Retina (tissue), 1 donor: ENCODE measurements around the gene LONRF2.

Experiments
- DNase-seq: peaks from one replicate; pipeline ENCODE4 v3.0.0-alpha.2; 2016

LONRF2 gene

GRCh38 chr2:100299548-100299947 is 22.8 kb downstream of the LONRF2 start:
- no peak for DNase-seq

DNA sequence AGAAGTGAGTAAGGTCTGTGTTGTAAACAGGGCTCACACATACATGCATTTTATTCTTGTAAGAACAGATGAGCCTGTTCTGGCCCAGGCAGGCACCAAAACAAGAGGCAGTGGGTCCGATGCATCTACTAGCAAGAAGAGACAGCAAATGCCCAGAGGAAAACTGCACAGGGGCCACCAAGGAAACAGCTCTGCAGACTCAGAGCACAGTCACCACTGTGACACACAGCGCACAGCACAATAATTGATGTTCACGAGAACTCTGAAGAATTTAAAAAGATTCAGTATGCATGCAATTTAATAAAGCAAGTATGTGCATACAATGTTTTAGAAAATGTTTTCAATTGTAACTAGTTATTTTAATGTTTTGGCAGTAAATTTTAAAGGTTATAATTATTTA is 24.8 kb downstream of the LONRF2 start:
- no peak for DNase-seq

DNA sequence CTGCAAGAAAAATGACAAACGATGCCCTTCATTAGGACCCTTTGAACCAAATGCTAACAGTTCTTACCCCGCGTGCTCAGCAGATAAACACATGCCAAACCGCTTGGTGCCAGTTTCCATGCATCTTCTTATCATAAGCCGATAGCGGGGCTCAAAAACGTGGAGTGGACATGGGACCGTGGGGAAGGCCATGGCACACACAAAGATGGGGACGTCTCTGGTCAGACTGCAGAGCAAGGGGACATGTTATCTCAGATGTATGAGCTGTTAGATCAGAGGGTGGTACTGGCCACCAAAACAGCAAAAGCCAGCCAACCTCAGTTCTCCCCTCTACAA is 28.2 kb downstream of the LONRF2 start:
- DNase-seq: no peak

- no peak for DNase-seq
Observed at GRCh38 chr2:100293341-100294161, 28.8 kb downstream of the LONRF2 start.

DNA sequence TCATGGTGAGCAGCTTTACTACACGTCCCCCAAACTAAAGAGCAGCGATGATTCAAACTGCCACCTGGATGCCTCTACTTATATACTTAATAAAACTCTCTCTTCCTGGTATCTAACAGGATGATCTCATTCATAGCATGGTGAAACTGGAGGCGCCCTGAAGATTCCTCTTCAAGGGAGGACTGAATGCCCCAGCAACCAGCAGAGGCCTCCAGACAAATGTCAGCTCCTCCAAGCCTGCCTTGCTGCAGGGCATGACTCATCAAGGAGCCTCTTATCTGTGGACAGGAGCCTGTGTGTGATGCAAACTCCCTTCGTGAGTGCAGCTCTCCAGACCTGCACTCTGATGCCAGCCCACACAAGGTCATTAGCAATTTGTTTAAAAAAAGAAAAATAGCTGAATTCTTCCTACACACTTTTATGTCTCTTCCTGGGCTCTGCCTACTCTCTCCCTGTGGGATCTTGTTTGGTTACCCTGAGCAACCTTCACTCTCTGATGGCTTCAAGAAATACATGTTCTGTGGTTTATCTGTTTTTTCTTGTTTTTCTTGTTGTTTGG is 30.2 kb downstream of the LONRF2 start:
- no peak for DNase-seq

DNA sequence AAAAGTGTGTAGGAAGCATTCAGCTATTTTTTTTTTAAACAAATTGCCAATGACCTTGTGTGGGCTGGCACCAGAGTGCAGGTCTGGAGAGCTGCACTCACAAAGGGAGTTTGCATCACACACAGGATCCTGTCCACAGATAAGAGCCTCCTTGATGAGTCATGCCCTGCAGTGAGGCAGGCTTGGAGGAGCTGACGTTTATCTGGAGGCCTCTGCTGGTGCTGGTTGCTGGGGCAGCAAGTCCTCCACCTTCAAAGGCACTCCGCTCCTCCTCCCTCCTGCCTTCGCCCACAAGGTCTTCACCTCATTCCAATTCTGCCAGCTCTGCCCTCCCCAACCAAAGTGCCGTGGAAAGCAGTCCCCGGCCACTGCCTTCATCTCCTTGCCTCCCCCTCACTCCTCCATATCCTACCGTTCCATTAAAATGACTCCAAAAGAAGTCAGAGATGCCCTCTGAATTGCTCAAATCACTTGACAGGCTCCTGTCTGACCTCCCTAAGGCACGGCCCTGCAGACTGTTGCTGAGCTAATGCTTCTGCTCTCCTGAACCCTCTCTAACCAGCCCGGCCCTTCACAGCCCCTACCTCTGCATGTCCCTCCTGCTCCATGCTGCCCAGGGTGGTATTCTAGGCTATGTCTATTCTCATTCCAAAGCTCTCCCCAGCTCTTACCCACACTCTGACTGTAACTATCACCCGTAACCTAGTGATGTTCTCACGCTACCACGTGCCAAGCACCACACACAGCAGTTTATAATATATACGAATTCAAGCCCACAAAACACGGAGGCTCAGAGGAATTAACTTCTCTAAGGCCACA is 30.9 kb downstream of the LONRF2 start:
- DNase-seq: no peak

DNA sequence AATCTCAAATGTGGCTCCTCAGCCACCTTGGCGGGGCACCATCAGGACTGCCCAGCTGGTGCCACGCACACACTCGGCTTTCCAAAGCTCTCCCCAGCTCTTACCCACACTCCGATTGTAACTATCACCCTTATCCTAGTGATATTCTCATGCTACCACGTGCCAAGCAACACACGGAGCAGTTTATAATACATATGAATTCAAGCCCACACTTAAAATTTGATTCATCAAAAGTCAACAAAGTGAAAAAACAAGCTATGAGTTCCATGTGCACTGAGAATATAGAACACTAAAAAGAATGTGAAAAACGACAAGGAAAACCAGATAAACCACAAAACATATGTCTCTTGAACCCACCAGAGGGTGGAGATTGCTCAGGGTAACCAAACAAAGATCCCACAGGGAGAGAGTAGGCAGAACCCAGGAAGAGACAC is 31.6 kb downstream of the LONRF2 start:
- DNase-seq: no peak

DNA sequence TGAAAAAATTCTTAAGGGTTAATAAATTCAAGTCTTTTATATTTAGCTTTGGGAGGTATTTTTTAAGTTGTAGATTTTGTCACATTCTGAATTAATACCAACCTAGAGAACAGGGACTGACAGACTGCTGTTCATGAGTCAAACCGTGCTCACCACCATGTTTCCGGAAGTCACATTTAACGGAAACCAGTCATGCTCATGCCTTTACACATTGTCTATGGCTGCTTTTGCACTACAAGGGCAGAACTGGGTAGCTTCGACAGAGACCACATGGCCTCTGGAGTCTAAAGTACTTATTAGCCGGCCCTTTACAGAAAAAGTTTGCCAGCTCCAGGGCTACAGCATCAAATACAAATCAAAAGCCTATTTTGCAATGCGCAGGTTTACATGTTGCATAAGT is 33.3 kb downstream of the LONRF2 start:
- DNase-seq: no peak

DNA sequence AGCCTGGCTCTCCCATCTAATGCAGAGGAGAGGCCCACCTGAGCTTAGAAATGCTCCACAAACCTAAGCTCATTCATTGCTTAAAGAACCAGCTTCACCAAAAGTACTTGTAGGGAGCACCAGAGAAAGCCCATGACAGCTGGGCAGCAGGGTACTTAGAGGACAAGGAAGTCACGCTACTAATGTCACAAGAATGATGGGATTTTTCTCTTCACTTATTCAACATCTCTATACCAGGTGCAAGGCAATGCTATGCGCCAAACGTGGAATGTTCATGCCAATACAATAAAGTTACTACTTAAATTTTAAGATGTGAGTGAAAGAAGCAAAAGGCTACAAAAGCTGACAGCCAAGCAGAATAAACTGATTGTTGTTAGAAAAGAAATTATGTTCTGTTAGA is 36.0 kb downstream of the LONRF2 start:
- DNase-seq: no peak

DNA sequence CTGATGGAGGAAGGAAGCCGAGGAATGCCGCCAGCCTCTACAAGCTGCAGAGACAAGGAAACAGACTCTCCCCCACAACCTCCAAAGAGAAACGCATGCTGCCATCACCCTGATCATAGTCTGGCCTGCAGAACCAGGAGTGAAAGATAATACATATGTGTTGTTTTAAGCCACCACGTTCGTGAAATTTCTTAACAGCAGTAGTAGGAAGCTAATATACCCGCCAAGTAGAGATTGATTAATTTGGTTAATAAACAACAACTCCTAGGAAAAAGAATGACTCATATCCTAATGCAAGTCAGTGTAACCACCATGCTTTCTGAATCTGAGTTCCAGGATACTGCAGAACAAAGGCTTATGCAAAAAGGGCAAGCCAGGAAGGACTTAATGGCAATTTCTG is 36.6 kb downstream of the LONRF2 start:
- DNase-seq: no peak

GRCh38 chr2:100285011-100285410 is 37.3 kb downstream of the LONRF2 start:
- no peak for DNase-seq

- DNase-seq: no peak
Observed at GRCh38 chr2:100283724-100284501, 38.4 kb downstream of the LONRF2 start.

GRCh38 chr2:100281521-100282438 is 40.5 kb downstream of the LONRF2 start:
- DNase-seq: no peak

DNA sequence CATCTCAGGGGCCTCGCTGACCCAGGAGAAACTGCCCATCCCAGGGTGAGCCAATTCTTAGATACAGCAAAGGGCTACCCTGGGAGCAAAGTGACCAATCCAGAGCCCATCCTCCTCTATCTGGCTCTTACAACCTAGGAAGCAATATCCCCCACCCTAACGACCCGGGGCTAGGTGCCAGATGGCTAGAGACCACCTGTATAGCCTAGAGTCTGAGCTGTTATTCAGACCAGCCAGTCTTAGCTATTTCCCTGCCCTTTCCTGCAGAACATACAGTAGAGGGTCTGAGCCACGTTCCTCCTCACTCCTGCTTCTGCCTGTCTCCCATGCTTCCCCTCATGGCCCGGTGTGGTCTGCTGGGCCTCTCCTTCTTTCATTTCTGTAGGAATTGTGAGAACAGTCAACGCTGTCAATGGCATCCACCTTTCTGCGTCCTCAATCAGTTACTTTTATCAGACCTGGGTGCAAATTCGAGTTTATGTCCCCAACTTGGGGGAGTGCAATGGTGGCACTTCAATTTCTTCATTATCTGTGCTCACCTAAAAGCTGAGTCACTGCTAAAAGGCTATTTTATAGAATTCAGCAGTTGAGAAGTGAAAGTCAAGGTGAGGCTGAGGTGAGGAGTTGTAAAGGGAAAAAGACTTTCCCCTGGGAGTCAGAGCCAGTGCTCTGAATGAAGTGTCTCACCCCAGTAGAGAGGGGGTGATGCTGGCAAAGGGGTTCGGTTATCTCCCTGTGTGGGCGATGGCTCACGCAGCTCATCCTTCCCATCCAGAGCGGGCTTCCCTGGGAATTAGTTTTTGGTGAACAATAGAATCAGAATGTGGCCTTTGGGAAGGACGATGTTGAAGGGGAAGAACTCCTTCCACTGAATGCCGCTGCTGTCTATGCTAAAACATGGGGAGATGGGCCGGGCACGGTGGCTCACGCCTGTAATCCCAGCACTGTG is 42.4 kb downstream of the LONRF2 start:
- no peak for DNase-seq

GRCh38 chr2:100278986-100279385 is 43.3 kb downstream of the LONRF2 start:
- DNase-seq: no peak

- no peak for DNase-seq
Observed at GRCh38 chr2:100278501-100278900, 43.8 kb downstream of the LONRF2 start.

DNA sequence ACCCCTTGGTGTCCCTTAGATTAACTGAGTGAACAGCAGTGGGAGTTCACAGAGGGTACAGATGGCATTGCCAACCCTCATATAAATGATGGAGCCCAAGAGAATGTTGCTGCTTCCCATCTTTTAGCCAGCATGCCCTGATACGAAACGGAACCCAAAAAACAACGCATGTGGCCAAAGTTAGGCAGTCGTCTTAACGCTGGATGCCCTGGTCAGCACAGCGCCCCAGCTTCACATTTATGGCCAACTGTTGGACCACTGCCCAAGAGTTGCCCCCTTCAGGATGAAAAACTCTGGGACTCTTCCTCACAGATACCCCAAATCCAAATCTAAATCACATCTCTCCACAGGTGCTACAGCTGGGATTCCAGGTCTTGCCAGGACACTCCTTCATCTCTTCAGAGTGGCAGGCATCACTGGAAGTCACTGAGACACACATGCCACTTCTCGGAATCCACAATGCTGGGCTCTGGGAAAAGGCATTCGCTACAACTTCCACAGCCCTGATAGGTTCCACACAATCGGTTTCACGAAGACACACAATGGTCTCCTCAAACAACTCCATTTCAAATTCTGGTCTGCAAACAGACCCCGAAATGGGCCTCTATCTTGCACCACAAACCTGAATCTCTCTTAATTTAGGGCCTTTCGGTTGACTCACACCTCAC is 44.6 kb downstream of the LONRF2 start:
- no peak for DNase-seq

DNA sequence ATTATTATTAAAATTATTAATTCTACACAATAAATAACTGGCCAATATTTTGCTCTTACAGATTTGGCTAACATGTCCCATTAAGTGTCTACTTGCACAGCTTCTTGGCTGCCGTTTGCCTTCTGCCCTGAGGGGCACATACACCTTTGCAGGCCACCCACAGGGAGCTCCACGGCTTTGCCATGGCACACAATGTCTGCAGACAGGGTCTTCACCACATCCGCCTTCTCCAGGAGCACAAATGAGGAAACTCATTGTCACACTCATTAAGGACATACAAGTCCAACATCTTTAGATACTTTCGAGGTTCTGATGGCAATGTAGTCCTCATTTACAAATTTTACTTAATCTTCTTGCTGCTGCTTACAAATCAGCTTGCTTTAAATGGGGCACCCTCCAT is 45.6 kb downstream of the LONRF2 start:
- DNase-seq: no peak

- no peak for DNase-seq
Observed at GRCh38 chr2:100275200-100275589, 47.1 kb downstream of the LONRF2 start.

GRCh38 chr2:100274566-100275199 is 47.6 kb downstream of the LONRF2 start:
- DNase-seq: no peak
